Large intestine (tissue), 3 donors: ENCODE results near the gene CD300E. TPM values are rescaled to one million over a fixed set of nuclear protein-coding genes. Genes with fewer than 3 reads are reported as not detected.

ENCODE experiments used
- DNase-seq, 2 donors: peaks; one replicate each; pipeline versions ENCODE4 v3.0.0 to v3.0.0-alpha.2; 2013
- H3K27ac ChIP-seq: one replicate; pipeline ENCODE4 v1.5.1; 2013; ENCODE audit warnings: low read length
- H3K27me3 ChIP-seq: 2 replicates; pipeline ENCODE4 v1.6.1; 2013; ENCODE audit warnings: low read length; ENCODE audit not compliant: control insufficient read depth, insufficient read depth
- H3K36me3 ChIP-seq: 2 replicates; pipeline ENCODE4 v1.6.1; 2013; ENCODE audit warnings: low read length; ENCODE audit not compliant: control insufficient read depth, insufficient read depth
- H3K4me1 ChIP-seq: one replicate; pipeline ENCODE4 v1.6.1; 2013; ENCODE audit warnings: low read length; ENCODE audit not compliant: control insufficient read depth, insufficient read depth
- H3K4me3 ChIP-seq: one replicate; pipeline ENCODE4 v1.5.1; 2013; ENCODE audit warnings: low read length
- H3K9me3 ChIP-seq: one replicate; pipeline ENCODE4 v1.6.1; 2013; ENCODE audit warnings: mild to moderate bottlenecking, low read depth, low read length, moderate library complexity; ENCODE audit not compliant: control insufficient read depth
- WGBS: methylation state at CpG from one replicate; pipeline ENCODE4 v1.1.5; 2013; ENCODE audit warnings: low lambda C conversion rate; ENCODE audit not compliant: insufficient coverage; 5-methylcytosine and 5-hydroxymethylcytosine counted together
- polyA plus RNA-seq: library from polyadenylated mRNA; unstranded; fragments of 120-200 nt; gene quantifications from one replicate; pipeline ENCODE4 v1.2.1, GENCODE V29; 2013

CD300E gene
- polyA plus RNA-seq, 1 donor: 0.12 TPM

DNA sequence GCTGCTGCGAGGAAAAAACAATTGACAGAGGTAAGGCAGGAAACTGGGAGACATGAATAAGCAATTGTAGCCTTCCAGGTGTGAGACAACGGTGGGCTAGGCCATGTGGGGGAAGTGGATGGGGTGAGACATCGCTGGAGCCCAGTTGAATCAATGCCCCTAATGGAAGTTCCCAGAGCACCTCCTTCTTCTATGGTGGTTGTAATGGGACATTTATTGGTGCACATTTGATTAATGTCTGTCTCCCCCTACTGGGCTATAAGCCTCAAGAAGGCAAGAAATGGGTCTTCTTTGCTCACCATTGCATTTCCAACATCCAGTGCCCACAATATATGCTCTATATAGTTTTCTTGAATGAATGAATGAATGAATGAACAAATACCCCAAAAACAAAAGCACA is 22.7 kb upstream of the CD300E start:
- no peak for DNase-seq
- peaks cover 26% of the 10 kb centered on the region for H3K27me3 ChIP-seq
- WGBS: 67% methylated on average over 1 of the region's 3 CpGs

DNA sequence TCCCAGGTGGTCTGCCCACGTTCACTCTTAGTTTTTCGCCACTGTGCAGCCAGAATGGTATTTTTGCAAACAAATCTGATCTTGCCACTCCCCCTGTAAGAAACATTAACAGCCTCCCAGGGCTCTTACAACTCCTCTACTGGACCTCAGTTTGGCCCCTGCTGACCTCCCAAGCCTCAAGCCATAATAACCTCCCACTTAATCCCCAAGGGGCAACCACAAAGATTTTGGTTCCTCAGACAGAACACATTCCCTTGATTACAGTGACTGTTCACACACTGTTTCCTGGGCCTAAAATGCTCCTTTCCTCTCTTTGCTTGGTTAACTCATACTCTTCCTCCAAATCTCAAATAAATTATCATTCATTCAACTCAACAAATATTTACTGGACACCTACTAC is 21.5 kb upstream of the CD300E start:
- no CpG with 5 or more reads among the region's 2 CpGs for WGBS
- no peak overlapping the region for H3K27ac ChIP-seq
- no peaks in the 10 kb centered on the region for H3K9me3 ChIP-seq
- H3K4me3 ChIP-seq: no peak overlapping the region
- H3K27me3 ChIP-seq: peaks cover 18% of the 10 kb centered on the region
- H3K4me1 ChIP-seq: no peaks in the 10 kb centered on the region
- no peaks in the 10 kb centered on the region for H3K36me3 ChIP-seq
- no peak for DNase-seq

More for the DNA sequence above, 22.7 kb upstream of the CD300E start:
- Histone ChIP-seq H3K4me3 (no peak overlapping the region), H3K36me3 (no peaks in the 10 kb centered on the region), H3K27ac (no peak overlapping the region), H3K9me3 (no peaks in the 10 kb centered on the region), H3K4me1 (no peaks in the 10 kb centered on the region)

DNA sequence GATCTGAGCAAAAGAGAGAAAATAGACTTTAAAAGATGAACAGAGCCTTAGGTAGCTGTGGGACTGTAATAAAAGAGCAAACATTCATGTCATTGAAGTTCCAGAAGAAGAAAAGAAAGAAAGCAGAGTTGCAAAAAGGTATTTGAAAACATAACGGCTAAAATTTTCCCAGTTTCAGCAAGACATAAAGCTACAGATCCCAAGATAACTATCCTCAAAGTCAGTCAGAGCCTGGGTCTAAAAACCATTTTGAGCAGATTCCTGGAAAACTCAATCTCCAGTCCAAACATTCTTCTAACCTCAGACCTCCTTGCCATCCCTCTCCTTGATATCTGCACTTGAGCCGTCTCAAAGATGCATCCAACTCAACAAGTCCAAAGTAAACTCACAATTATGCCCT is 20.9 kb upstream of the CD300E start:
- H3K36me3 ChIP-seq: no peaks in the 10 kb centered on the region

DNA sequence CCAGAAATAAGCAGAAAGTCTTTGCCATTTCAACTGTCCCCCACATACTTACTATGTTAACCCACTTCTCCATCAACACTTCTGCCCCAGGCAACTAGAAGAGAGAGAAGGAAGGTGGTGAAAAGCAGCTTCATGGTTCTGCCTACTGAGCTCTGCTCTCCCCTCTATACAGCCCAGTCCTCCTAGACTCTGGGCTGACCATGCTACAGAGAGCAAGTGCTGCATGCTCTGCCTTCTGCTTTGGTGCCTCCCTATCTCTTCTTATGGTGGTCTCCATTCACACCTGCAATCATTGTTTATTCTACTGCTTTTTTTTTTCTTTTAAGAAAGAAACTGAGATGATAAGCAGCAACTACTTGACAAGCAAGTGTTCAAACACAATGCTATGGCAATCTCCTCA is 20.3 kb upstream of the CD300E start:
- no peaks in the 10 kb centered on the region for H3K36me3 ChIP-seq
- peaks cover 22% of the 10 kb centered on the region for H3K27me3 ChIP-seq
- H3K27ac ChIP-seq: no peak overlapping the region
- DNase-seq: no peak
- no peaks in the 10 kb centered on the region for H3K9me3 ChIP-seq
- no peaks in the 10 kb centered on the region for H3K4me1 ChIP-seq
- no peak overlapping the region for H3K4me3 ChIP-seq

More for the DNA sequence above, 20.9 kb upstream of the CD300E start:
- Histone ChIP-seq H3K4me3 (no peak overlapping the region), H3K27me3 (peaks cover 22% of the 10 kb centered on the region), H3K4me1 (no peaks in the 10 kb centered on the region), H3K27ac (no peak overlapping the region), H3K9me3 (no peaks in the 10 kb centered on the region)
- no CpG with 5 or more reads among the region's 2 CpGs for WGBS
- DNase-seq: no peak

DNA sequence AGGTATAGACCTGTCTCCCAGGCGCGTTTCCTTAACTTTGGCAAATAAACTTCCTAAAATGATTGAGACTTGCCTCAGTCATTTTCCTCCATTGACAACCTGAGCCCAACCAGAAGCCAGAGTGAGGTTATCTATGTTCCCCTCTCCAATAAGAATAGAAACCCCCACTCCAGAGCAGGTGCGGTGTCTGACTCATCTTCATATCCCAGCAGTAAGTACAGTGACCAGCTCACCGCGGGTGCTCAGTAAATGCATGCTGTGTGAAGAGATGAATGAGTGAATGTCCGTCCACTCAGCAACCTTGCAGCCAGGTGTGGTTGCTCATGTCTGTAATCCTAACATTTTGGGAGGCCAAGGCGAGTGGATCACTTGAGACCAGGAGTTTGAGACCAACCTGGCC is 19.5 kb upstream of the CD300E start:
- no peaks in the 10 kb centered on the region for H3K4me1 ChIP-seq
- WGBS: no CpG with 5 or more reads among the region's 7 CpGs
- H3K9me3 ChIP-seq: no peaks in the 10 kb centered on the region
- H3K27ac ChIP-seq: no peak overlapping the region
- no peaks in the 10 kb centered on the region for H3K36me3 ChIP-seq
- no peak overlapping the region for H3K4me3 ChIP-seq
- no peak for DNase-seq
- H3K27me3 ChIP-seq: peaks cover 18% of the 10 kb centered on the region

DNA sequence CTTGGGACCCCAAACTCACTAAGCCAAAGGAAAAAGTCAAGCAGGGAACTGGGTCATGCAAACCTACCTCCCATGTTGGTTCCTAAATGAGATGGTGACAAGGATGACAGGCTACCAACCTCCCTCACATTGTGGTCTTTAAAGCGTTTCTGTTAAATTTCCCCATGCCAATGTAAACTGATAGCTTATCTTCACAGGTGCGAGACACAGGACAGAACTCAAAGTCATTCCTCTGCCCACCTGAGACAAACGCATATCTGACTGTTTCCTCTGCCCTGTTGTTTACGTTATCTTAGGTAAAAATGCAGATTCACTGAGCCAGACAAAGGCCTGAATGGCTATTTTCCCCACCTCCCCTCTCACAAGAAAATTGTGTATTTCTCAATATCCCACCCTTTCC is 19.0 kb upstream of the CD300E start:
- DNase-seq: no peak

DNA sequence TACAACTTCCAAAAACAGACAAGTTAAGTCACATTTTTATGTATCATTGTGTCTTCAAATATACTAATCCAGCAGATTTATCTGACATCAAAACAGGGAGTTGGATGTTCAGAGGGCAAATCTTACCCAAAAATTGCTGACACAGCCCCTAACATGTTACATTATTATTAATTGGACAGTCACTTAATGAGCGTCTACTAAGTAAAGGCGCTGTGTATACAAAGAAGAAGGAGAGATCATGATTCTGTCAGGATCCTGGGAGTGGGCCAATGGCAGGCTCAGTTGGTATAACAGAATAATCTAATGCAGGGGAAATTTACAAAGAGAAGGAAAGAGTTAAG is 18.4 kb upstream of the CD300E start:
- no peaks in the 10 kb centered on the region for H3K4me1 ChIP-seq
- no peaks in the 10 kb centered on the region for H3K36me3 ChIP-seq
- DNase-seq: no peak
- H3K27me3 ChIP-seq: peaks cover 25% of the 10 kb centered on the region
- no peak overlapping the region for H3K27ac ChIP-seq
- WGBS: no CpG with 5 or more reads among the region's 2 CpGs
- no peaks in the 10 kb centered on the region for H3K9me3 ChIP-seq
- no peak overlapping the region for H3K4me3 ChIP-seq

More for the DNA sequence above, 19.0 kb upstream of the CD300E start:
- Histone ChIP-seq H3K36me3 (no peaks in the 10 kb centered on the region), H3K27ac (no peak overlapping the region), H3K4me1 (no peaks in the 10 kb centered on the region), H3K4me3 (no peak overlapping the region), H3K9me3 (no peaks in the 10 kb centered on the region), H3K27me3 (peaks cover 22% of the 10 kb centered on the region)
- WGBS: no CpG with 5 or more reads among the region's 4 CpGs

DNA sequence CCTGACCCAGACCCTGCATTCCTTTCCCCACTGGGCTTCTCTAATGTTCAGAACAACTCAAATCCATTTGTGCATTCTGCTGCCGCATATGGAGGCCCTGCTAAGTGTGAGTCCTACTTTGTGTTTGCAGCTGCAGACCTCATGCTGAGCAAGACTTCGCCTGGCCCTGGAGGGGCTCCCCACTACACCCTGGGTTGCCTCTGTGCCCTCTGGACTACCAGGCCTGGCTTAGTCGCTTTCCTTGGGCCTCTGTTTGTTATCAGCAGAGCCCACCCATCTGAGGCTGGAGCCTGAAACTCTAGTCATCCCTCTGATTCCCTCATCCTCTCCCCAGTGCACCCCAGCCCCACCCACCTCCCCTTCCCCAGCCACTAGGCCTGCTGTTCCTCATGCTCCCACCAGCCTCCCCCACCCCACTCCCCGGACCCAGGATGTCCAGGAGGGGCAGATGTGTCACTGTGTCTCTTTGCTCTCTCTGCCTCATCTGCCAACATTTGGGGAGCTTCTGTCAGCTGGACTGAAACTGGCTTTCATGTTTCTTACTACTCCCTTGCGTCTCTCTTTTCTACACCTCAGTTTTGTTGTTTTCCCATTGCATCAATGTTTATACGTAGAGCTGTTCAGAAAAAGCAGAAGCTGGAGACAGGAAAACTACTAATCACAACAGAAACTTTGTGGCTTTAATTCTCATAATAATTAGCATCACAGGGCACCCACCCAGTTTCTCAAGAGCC is 17.9 kb upstream of the CD300E start:
- Histone ChIP-seq H3K36me3 (no peaks in the 10 kb centered on the region), H3K9me3 (no peaks in the 10 kb centered on the region), H3K4me1 (no peaks in the 10 kb centered on the region), H3K27me3 (peaks cover 25% of the 10 kb centered on the region), H3K4me3 (no peak overlapping the region), H3K27ac (no peak overlapping the region)
- 100% methylated on average over 1 of the region's 6 CpGs for WGBS
- DNase-seq: no peak

DNA sequence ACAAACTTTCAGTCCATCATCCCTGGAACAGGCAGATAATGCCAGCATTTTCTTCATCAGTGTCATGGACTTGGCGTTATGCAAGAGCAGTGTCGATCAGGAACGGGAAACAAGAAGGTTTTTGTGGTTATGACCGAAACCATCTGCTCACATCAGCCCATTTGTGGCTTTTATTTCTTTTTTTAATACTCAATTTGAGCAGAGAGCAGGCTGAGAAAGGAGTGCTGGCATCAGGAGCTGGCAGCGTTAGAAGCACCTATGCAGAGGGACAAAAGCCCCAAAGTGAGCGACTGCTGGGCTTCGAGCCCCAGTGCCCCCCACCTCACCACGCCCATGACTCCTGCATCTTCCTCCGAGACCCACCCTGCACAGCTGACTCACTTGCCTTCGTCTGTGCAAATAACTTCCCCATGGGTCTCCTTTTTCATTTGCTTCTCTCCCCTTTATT is 16.2 kb upstream of the CD300E start:
- no peaks in the 10 kb centered on the region for H3K4me1 ChIP-seq
- no peaks in the 10 kb centered on the region for H3K36me3 ChIP-seq
- H3K9me3 ChIP-seq: no peaks in the 10 kb centered on the region
- peaks cover 24% of the 10 kb centered on the region for H3K27me3 ChIP-seq
- WGBS: 87% methylated on average over 3 of the region's 10 CpGs
- no peak overlapping the region for H3K4me3 ChIP-seq
- DNase-seq: no peak
- no peak overlapping the region for H3K27ac ChIP-seq

DNA sequence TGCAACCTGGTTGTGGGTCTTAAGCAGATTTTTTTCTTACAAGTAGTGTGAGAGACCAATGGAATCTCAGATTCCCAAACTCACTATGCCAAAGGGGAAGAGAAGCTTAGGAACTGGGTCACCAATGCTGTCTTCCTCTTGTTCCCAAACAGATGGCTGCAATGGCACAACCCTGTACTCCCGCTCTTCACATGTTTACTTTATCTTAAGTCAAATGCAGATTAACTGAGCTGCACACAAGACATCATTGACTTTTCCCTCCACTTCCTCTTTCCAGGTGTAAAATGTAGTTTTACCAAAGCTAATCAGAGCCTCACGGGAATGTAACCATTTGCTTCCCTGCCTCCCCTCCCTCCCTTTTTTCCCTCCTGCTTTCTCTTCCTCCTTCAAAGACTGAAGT is 14.4 kb upstream of the CD300E start:
- peaks cover 24% of the 10 kb centered on the region for H3K27me3 ChIP-seq
- no peaks in the 10 kb centered on the region for H3K4me1 ChIP-seq
- no peaks in the 10 kb centered on the region for H3K36me3 ChIP-seq
- no peaks in the 10 kb centered on the region for H3K9me3 ChIP-seq
- 33% methylated on average over 1 of the region's 2 CpGs for WGBS
- H3K4me3 ChIP-seq: no peak overlapping the region
- DNase-seq: no peak
- H3K27ac ChIP-seq: no peak overlapping the region

DNA sequence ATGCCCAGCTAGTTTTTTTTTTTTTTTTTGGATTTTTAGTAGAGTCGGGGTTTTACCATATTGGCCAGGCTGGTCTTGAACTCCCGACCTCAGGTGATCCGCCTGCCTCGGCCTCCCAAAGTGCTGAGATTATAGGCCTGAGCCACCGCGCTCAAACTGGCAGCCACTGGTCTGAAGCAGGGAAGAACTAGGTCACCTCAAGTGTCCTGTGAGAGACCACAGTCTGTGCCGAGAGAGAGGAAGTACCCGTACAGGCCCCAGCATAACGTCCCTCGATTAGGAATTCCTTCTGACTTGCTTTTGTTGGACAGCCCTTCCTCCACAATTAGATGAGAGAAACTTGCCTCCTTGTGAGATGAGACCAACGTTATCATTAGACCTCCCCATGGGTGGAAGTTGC is 13.7 kb upstream of the CD300E start:
- WGBS: 60% methylated on average over 1 of the region's 11 CpGs
- H3K27ac ChIP-seq: no peak overlapping the region
- H3K9me3 ChIP-seq: no peaks in the 10 kb centered on the region
- no peaks in the 10 kb centered on the region for H3K36me3 ChIP-seq
- H3K4me1 ChIP-seq: no peaks in the 10 kb centered on the region
- H3K4me3 ChIP-seq: no peak overlapping the region
- DNase-seq: no peak
- peaks cover 25% of the 10 kb centered on the region for H3K27me3 ChIP-seq
